HPDE6-E6E7 (cell line): Measurements from ENCODE around the gene CEP128.

ENCODE experiments used
- DNase-seq: peaks from one replicate; pipeline ENCODE4 v3.0.0; 2011; ENCODE audit warnings: missing footprints; ENCODE audit errors: extremely low spot score

CEP128 gene

DNA sequence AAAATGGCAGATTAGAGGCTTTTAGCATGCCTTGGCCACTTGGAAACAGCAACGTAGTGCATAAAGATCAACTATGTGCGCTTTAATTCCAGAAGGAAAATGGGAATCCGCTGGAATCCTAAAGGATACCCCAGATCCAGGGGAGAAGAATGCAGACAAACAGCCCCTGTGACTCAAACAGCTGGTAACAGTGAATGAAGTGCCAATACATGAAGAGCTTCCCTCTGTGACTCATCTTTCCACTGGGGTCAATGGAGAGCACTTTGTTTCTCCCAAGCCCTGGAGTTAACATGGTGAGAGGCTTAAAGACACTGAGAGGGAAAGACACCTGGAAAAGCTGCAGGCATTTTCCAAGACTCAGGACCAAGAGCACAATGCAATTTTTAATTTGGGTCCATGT lies 263.1 kb downstream of the CEP128 start:
- DNase-seq, result no peak

DNA sequence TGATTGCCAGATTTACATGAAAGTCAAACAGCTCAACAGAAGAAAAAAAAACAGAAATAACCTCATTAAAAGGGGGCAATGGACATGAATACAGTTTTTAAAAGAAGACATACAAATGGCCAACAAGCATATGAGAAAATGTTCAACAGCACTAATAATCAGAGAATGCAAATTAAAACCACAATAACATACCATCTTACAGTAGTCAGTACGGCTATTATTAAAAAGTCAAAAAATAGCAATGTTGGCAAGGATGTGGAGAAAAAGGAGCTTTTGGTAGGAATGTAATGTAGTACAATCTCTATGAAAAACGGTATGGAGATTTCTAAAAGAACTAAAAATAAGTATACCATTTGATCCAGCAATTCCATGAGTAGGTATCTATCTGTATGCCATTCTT lies 272.1 kb downstream of the CEP128 start:
- no peak for DNase-seq

DNA sequence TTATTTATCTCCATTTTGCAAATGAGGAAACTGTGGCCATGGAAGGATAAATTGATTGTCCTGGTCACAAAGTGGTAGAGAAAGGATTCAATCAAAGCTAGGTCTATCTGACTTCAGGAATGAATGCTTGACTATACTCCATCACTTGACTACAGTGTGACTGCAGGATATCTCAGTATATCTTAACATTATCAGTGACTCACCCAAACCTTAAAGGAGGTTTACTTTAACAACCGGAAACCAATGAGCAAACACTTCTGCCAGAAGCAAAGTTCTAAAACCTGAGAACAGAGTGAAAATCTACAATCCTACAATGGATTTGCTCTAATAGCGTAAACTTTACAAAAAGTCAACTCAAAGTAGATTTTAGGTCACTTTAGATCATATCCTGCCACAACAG lies 277.0 kb downstream of the CEP128 start:
- DNase-seq, result no peak

- no peak for DNase-seq
These were observed 278.0 kb downstream of the CEP128 start for GRCh38 chr14:80663541-80663940.

- no peak for DNase-seq
These were observed 281.8 kb downstream of the CEP128 start for GRCh38 chr14:80659783-80660182.

DNA sequence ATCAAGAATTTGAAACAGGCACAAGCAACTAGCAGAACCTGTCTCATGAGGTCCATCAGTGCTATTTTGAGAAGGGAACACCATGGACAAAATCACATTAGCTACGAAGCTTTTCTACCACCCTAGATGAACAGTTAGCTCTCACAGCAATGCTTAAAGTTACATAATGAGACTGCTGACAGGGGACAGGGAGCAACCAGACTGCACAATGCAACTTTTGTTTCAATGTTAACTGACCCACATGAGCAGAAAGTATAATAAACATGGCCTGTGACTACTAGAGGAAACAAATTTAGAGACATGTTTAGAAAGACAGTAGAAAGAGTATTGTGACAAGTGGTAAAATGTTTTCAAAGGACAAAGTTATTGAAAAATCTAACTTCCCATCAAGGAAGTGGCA lies 282.8 kb downstream of the CEP128 start:
- DNase-seq, result no peak

- no peak for DNase-seq
These were observed 283.4 kb downstream of the CEP128 start for GRCh38 chr14:80658155-80658554.

DNA sequence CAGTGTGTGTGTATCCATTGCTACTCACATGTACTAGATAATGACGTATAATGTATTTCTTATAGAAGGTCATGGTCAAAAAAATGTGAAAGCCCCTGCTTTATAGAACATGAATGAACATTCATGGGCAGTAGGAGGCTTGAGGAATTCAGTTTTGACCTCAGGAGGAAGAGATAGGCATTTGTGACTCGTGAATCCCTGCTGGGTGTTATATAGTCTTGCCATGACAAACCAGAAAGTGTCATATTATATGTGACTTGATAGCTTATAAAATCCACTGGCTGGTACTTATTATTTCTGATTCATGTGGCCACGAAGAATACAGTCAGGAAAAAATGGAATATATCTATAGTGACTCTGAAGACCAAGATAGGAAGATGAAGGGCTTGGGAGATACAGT lies 287.6 kb downstream of the CEP128 start:
- DNase-seq, result no peak

GRCh38 chr14:80645667-80646413 lies 295.7 kb downstream of the CEP128 start:
- no peak for DNase-seq

DNA sequence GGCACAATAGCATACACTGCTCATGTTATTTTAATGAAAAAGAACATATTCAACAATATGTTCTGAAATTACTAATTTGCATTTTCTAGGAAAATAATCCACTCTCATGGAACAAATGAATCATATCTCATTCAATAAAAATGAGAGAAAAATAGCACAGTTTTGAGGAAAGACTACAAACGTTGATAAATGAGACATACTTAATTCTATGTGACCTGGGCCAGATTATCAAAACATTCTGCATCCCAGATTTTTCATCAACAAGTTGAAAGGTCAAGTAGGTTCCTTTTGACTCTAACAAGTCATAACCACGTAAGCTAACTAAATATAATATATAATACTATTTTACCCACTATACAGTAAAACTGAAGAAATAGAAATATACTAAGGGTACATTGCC lies 296.7 kb downstream of the CEP128 start:
- no peak for DNase-seq

GRCh38 chr14:80638620-80639515 lies 302.7 kb downstream of the CEP128 start:
- DNase-seq, result no peak

DNA sequence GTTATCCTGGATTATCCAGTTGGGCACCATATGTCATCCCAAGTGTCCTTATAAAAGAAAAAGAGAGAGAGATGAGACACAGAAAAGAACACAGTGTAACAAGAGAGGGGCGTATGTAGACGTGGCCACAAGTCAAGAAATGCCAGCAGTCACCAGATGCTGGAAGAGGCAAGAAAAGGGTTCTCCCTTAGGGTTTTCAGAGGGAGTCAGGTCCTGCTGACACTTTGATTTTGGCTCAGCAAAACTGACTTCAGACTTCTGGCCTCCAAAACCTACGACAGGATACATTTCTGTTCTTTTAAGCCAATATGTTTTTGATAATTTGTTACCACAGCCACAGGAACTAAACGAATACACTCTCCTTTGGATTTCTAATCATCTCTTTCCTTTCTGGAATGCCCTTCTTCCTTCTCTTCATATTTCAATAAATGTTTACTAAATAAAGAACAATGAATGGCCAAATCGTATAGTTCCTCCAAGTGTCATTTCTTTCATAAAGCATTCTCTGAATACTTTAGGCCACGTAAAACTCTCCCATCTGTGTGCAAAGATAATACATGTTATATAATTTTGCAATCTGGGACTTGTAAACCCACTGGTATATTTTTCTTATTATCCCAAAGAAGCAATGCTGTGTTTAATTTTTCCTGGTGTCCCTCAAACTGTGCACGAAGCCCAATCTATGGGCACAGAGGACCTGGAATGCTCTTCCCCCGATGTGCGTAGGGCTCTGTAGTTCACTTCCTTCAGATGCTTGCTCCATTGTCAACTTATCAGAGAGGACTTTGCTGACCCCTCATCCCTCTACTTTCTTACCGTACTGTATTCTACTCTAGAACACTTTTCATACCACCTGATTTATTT lies 303.6 kb downstream of the CEP128 start:
- DNase-seq, result no peak

- no peak for DNase-seq
These were observed 305.5 kb downstream of the CEP128 start for GRCh38 chr14:80636071-80636470.

GRCh38 chr14:80634106-80634758 lies 307.3 kb downstream of the CEP128 start:
- no peak for DNase-seq

DNA sequence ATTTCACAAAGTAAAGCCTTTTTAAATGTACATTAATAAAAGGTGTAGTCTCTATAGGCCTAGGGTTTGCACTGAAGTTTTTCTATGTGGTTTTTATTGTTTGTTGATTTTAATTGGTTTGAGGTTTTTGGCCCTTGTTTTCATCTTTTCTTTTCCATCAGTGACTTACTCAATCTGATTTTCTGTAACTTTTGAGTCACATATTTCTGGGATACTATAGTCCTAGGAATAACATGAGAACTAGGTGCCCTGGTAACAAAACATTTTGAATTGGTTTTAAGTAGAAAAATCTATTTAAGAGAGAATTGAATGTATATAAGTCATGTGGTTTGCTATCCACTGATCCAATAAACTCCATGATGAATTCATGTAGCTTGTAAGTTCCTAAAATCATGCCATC lies 311.9 kb downstream of the CEP128 start:
- no peak for DNase-seq

DNA sequence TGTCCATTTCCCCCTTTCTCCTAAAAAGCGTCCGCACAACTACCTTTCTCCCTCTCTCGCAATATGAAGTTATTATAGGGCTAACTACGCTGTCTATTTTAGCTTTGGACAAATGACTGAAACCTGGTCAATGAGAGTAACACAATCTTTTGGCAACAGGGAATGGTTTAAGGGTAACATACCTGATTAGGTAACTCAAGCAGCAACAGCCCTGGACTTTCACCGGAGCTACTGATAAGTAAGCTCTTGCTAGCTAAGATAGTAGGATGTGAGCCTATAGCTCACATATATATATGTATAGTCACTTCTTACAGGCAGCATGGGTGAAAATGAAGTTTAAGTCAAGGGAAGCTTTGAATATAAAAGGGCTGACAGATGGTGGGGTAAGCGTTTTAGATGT lies 313.0 kb downstream of the CEP128 start:
- no peak for DNase-seq

DNA sequence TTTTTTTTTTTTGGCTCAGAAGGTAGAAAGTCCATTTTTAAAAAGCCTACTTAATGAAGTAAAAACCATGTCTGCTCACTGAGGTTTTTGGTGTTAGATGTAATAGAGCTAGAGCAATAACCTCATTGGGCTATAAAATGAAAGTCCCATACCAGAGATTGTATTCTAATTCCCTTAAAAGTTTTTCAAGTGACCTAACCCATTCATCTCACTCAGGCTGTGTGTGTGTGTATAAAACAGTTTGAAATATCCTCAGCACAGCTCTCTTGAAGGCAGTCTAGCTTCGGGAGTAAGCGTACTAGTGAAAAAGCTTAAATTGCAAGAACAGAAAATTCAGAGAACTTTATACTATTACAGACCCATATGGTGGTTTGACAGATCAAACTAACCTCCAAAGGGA lies 313.8 kb downstream of the CEP128 start:
- no peak for DNase-seq

- DNase-seq, result no peak
These were observed 317.0 kb downstream of the CEP128 start for GRCh38 chr14:80624581-80624980.

DNA sequence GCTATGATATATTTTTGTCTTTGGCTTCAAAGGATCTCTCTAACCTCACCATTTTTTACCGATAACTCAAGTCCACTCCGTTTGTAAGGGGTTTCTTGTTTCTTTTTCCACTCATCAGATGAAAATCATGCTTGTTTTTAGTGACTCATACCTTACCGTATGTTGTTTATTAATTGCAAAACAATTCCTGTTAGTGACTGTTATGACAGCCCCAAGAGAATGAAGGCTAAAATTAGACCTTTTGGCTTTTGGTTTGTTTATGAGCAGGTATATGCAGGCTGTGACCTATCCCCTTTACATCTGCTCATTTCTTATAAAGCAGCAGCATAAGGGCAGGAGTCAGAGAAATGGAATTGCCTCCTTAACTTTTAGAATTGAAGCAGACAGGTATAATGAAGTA lies 319.8 kb downstream of the CEP128 start:
- DNase-seq, result peak; percentile 42

GRCh38 chr14:80620434-80620833 lies 321.1 kb downstream of the CEP128 start:
- DNase-seq, result no peak

DNA sequence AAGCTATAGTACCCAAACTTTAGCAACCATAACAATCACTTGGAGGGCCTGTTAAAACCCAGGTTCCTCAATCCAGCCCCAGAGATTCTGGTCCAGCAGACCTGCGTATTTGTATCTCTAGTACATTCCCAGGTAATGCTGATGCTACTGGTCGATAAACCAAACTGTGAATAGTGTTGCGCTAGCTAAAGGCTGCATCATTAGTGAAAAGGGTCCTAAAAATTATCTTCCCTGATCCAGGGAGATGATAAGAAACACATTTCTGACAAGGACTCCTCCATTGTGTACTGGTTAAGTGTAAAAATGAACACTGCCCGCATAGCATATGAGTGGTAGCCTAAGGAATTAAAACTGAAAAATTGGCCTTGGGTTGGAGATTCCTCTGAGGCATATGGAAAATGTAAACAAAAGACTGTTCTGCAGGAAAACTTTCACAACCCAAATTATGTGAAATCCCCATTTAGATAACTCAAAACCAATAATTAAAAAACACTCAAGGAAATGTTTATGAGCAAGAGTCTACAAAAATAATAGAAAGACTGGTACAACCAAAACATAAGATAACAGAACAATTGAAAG lies 322.7 kb downstream of the CEP128 start:
- DNase-seq, result no peak
